GM11168 (cell line): ENCODE data around the gene VANGL1.

Source experiments
- in situ Hi-C: fragments of 300-500 bp; cut with MboI; formaldehyde crosslinking; loops from one replicate; pipeline ENCODE4 v1.12.0; 2022; ENCODE audit warnings: low sequenced_read_pairs; ENCODE audit not compliant: unreplicated experiment

The VANGL1 gene

GRCh38 chr1:115725600-115725999 lies 83.8 kb downstream of the VANGL1 start:
- in situ Hi-C loops: no loop called here

GRCh38 chr1:115726161-115726560 lies 84.4 kb downstream of the VANGL1 start:
- in situ Hi-C loops: no loop called here

- in situ Hi-C loops: no loop called here
Observed at GRCh38 chr1:115726570-115726969, 84.8 kb downstream of the VANGL1 start.

- in situ Hi-C loops: no loop called here
Observed at GRCh38 chr1:115727706-115728249, 86.0 kb downstream of the VANGL1 start.

- in situ Hi-C loops: no loop called here
Observed at GRCh38 chr1:115728341-115728740, 86.6 kb downstream of the VANGL1 start.

GRCh38 chr1:115729756-115730155 lies 88.0 kb downstream of the VANGL1 start:
- in situ Hi-C loops: no loop called here

GRCh38 chr1:115732316-115732715 lies 90.5 kb downstream of the VANGL1 start:
- in situ Hi-C loops: no loop called here

GRCh38 chr1:115740811-115741210 lies 99.0 kb downstream of the VANGL1 start:
- in situ Hi-C loops: no loop called here

GRCh38 chr1:115744646-115745275 lies 103.0 kb downstream of the VANGL1 start:
- in situ Hi-C loops: no loop called here

- in situ Hi-C loops: no loop called here
Observed at GRCh38 chr1:115746021-115746690, 104.4 kb downstream of the VANGL1 start.
